H9 (cell line): Measurements from ENCODE around the gene C1orf74. TPM values are rescaled to one million over a fixed set of nuclear protein-coding genes. Genes with fewer than 3 reads are reported as not detected.

Source experiments
- DNase-seq: peaks from one replicate; pipeline ENCODE4 v3.0.0-alpha.2; 2017
- H2AFZ ChIP-seq: one replicate; pipeline ENCODE4 v1.6.1; 2013; ENCODE audit warnings: mild to moderate bottlenecking, low read length, control low read depth, moderate library complexity
- H2AK5ac ChIP-seq: 2 replicates; pipeline ENCODE4 v1.6.1; 2013; ENCODE audit warnings: low read length, control low read depth, mixed read lengths; ENCODE audit not compliant: insufficient read length
- H2BK120ac ChIP-seq: one replicate; pipeline ENCODE4 v1.6.1; 2013; ENCODE audit warnings: low read depth, mild to moderate bottlenecking, low read length, control low read depth, inconsistent platforms; ENCODE audit not compliant: poor library complexity, severe bottlenecking
- H2BK12ac ChIP-seq: 2 replicates; pipeline ENCODE4 v1.6.1; 2013; ENCODE audit warnings: low read length, control low read depth, mixed read lengths, low read depth; ENCODE audit not compliant: insufficient read length
- H2BK15ac ChIP-seq: 2 replicates; pipeline ENCODE4 v1.6.1; 2013; ENCODE audit warnings: low read depth, low read length, control low read depth
- H2BK20ac ChIP-seq: one replicate; pipeline ENCODE4 v1.6.1; 2013; ENCODE audit warnings: low read depth, mild to moderate bottlenecking, low read length, control low read depth, inconsistent platforms; ENCODE audit not compliant: poor library complexity, severe bottlenecking
- H2BK5ac ChIP-seq: 2 replicates; pipeline ENCODE4 v1.6.1; 2013; ENCODE audit warnings: low read length, control low read depth, mixed read lengths; ENCODE audit not compliant: insufficient read length
- H3K14ac ChIP-seq: 2 replicates; pipeline ENCODE4 v1.6.1; 2013; ENCODE audit warnings: low read length, control low read depth; ENCODE audit not compliant: insufficient read depth
- H3K18ac ChIP-seq: 2 replicates; pipeline ENCODE4 v1.6.1; 2013; ENCODE audit warnings: low read depth, mild to moderate bottlenecking, mixed read lengths, low read length, control low read depth; ENCODE audit not compliant: insufficient read length
- H3K23ac ChIP-seq: 2 replicates; pipeline ENCODE4 v1.6.1; 2013; ENCODE audit warnings: low read length, control low read depth, mixed read lengths, low read depth; ENCODE audit not compliant: insufficient read length
- H3K23me2 ChIP-seq: 2 replicates; pipeline ENCODE4 v1.6.1; 2013; ENCODE audit warnings: low read depth, mild to moderate bottlenecking, mixed read lengths, low read length, control low read depth; ENCODE audit not compliant: insufficient read length, poor library complexity, severe bottlenecking
- H3K27ac ChIP-seq: 2 replicates; pipeline ENCODE4 v1.5.1; 2013; ENCODE audit warnings: low read length, control low read depth, mixed read lengths, low read depth; ENCODE audit not compliant: insufficient read length
- H3K27me3 ChIP-seq: 2 replicates; pipeline ENCODE4 v1.6.1; 2013; ENCODE audit warnings: low read length, control low read depth, inconsistent platforms; ENCODE audit not compliant: insufficient read depth
- H3K4ac ChIP-seq: 2 replicates; pipeline ENCODE4 v1.6.1; 2013; ENCODE audit warnings: low read depth, mild to moderate bottlenecking, control low read depth, inconsistent platforms, low read length, moderate library complexity
- H3K4me1 ChIP-seq: 2 replicates; pipeline ENCODE4 v1.6.1; 2013; ENCODE audit warnings: low read length, control low read depth, inconsistent platforms; ENCODE audit not compliant: insufficient read depth
- H3K4me2 ChIP-seq: 2 replicates; pipeline ENCODE4 v1.6.1; 2013; ENCODE audit warnings: low read length, control low read depth, mixed read lengths; ENCODE audit not compliant: insufficient read length, insufficient read depth
- H3K56ac ChIP-seq: 2 replicates; pipeline ENCODE4 v1.6.1; 2013; ENCODE audit warnings: low read depth, mild to moderate bottlenecking, mixed read lengths, low read length, control low read depth; ENCODE audit not compliant: insufficient read length
- H3K79me1 ChIP-seq: 2 replicates; pipeline ENCODE4 v1.6.1; 2013; ENCODE audit warnings: low read depth, mild to moderate bottlenecking, moderate library complexity, low read length, control low read depth, inconsistent platforms; ENCODE audit not compliant: insufficient read depth, poor library complexity, severe bottlenecking
- H3K79me2 ChIP-seq: 2 replicates; pipeline ENCODE4 v1.6.1; 2013; ENCODE audit warnings: low read length, control low read depth, inconsistent platforms; ENCODE audit not compliant: insufficient read depth
- H3K9ac ChIP-seq: 2 replicates; pipeline ENCODE4 v1.6.1; 2013; ENCODE audit warnings: low read length, control low read depth, mixed read lengths; ENCODE audit not compliant: insufficient read length; ENCODE audit errors: extremely low read depth
- H3K9me3 ChIP-seq: one replicate; pipeline ENCODE4 v1.6.1; 2013; ENCODE audit warnings: low read depth, low read length, inconsistent platforms; ENCODE audit not compliant: control insufficient read depth
- H3T11ph ChIP-seq: one replicate; pipeline ENCODE4 v1.6.1; 2013; ENCODE audit warnings: mild to moderate bottlenecking, low read length, control low read depth, inconsistent platforms
- H4K20me1 ChIP-seq: one replicate; pipeline ENCODE4 v1.6.1; 2013; ENCODE audit not compliant: control insufficient read depth, insufficient read length, insufficient read depth
- H4K5ac ChIP-seq: 2 replicates; pipeline ENCODE4 v1.6.1; 2013; ENCODE audit warnings: low read depth, mild to moderate bottlenecking, mixed read lengths, low read length, control low read depth; ENCODE audit not compliant: insufficient read length
- H4K8ac ChIP-seq: replicated peaks from 2 replicates; pipeline ENCODE4 v1.6.1; 2013; ENCODE audit warnings: low read length, control low read depth, mixed read lengths, low read depth; ENCODE audit not compliant: insufficient read length
- H4K91ac ChIP-seq: 2 replicates; pipeline ENCODE4 v1.6.1; 2013; ENCODE audit warnings: low read depth, mild to moderate bottlenecking, moderate library complexity, mixed read lengths, low read length, control low read depth; ENCODE audit not compliant: insufficient read length
- H3K27ac Mint-ChIP-seq, 3 experiments: 2 replicates in 2 of 3; 3 replicates in 1 of 3; pipeline ENCODE4 v1.8.0; 2020 to 2021; ENCODE audit warnings: mixed read lengths in 3 of 3, mild to moderate bottlenecking in 1 of 3, moderate library complexity in 1 of 3
- H3K27me3 Mint-ChIP-seq: 2 replicates; pipeline ENCODE4 v1.8.0; 2021; ENCODE audit warnings: low read depth, mild to moderate bottlenecking, moderate library complexity, mixed read lengths
- H3K36me3 Mint-ChIP-seq, 3 experiments: 2 replicates in 2 of 3; 3 replicates in 1 of 3; pipeline ENCODE4 v1.8.0; 2020 to 2021; ENCODE audit warnings: low read depth in 3 of 3, mixed read lengths in 3 of 3; ENCODE audit not compliant: insufficient read depth in 1 of 3
- H3K4me1 Mint-ChIP-seq, 2 experiments: 2 replicates each; pipeline ENCODE4 v1.8.0; 2020; ENCODE audit warnings: mixed read lengths in 2 of 2
- H3K4me3 Mint-ChIP-seq, 2 experiments: 2 replicates in 1 of 2; 3 replicates in 1 of 2; pipeline ENCODE4 v1.8.0; 2020 to 2021; ENCODE audit warnings: mild to moderate bottlenecking in 2 of 2, mixed read lengths in 2 of 2, moderate library complexity in 1 of 2
- H3K9me3 Mint-ChIP-seq, 2 experiments: 2 replicates in 1 of 2; 3 replicates in 1 of 2; pipeline ENCODE4 v1.8.0; 2020; ENCODE audit warnings: mild to moderate bottlenecking in 2 of 2, mixed read lengths in 2 of 2, moderate library complexity in 1 of 2
- CTCF ChIP-seq: fragments of 200-600 bp; sonication (generic); conservative IDR thresholded peaks from 3 replicates; pipeline ENCODE4 v1.8.0; 2021; ENCODE audit warnings: antibody characterized with exemption, mild to moderate bottlenecking
- WGBS: extraction: QIAGEN DNeasy Blood & Tissue Kit; methylation state at CpG from one replicate; pipeline ENCODE4 v1.1.7; 2013; ENCODE audit warnings: missing lambda C conversion rate, low lambda C conversion rate, mixed read lengths; ENCODE audit not compliant: insufficient read length; ENCODE audit errors: extremely low coverage; 5-methylcytosine and 5-hydroxymethylcytosine counted together
- total RNA-seq: library from RNA; stranded (reverse); gene quantifications from 2 replicates; pipeline ENCODE4 v1.2.1, GENCODE V29; 2021

The C1orf74 gene
- total RNA-seq, 1 experiment from 2014 or later, result 2.4 TPM

- Mint-ChIP-seq H3K4me1 (peaks cover 14% of the 10 kb centered on the region in 2 experiments), H3K27me3 (peaks cover 39% of the 10 kb centered on the region), H3K27ac (no peak overlapping the region), H3K9me3 (no peaks in the 10 kb centered on the region), H3K36me3 (no peaks in the 10 kb centered on the region), H3K4me3 (no peak overlapping the region)
- no peak overlapping the region for H2BK5ac ChIP-seq
- no peak for DNase-seq
- H3K27ac ChIP-seq, result no peak overlapping the region
- no peaks in the 10 kb centered on the region for H3K4me1 ChIP-seq
- H3T11ph ChIP-seq, result no peak overlapping the region
- H4K91ac ChIP-seq, result no peak overlapping the region
- no peak overlapping the region for H2BK120ac ChIP-seq
- H2AK5ac ChIP-seq, result no peak overlapping the region
- no peak overlapping the region for H3K56ac ChIP-seq
- H3K79me2 ChIP-seq, result no peaks in the 10 kb centered on the region
- H2BK20ac ChIP-seq, result no peak overlapping the region
- no peaks in the 10 kb centered on the region for H3K9me3 ChIP-seq
- peaks cover 2% of the 10 kb centered on the region; the same call in 1 of the 2 replicates for H3K27me3 ChIP-seq
- no peaks in the 10 kb centered on the region for H3K79me1 ChIP-seq
- H3K9ac ChIP-seq, result no peak overlapping the region
- no peak overlapping the region for H4K8ac ChIP-seq
- no peak for TF ChIP-seq CTCF
- no peak overlapping the region for H2BK15ac ChIP-seq
- H3K14ac ChIP-seq, result no peak overlapping the region
- no CpG with 5 or more reads among the region's 5 CpGs for WGBS
- no peak overlapping the region for H4K5ac ChIP-seq
- H3K23ac ChIP-seq, result no peak overlapping the region
- H4K20me1 ChIP-seq, result no peaks in the 10 kb centered on the region
- H3K4me2 ChIP-seq, result no peak overlapping the region
- H3K4ac ChIP-seq, result no peak overlapping the region
- H2BK12ac ChIP-seq, result no peak overlapping the region
- H3K18ac ChIP-seq, result no peak overlapping the region
- H2AFZ ChIP-seq, result no peak overlapping the region
- no peaks in the 10 kb centered on the region for H3K23me2 ChIP-seq
Measured at GRCh38 chr1:209751627-209752231, 32.6 kb downstream of the C1orf74 start.
